Activated CD4-positive, alpha-beta T cell treated with anti-CD3 and anti-CD28 coated beads, Interleukin-2, amount 10 ng/mL, durations not matched to agents 24 days and 14 days (primary cell): ENCODE measurements around the gene MEPE. TPM values are rescaled to one million over a fixed set of nuclear protein-coding genes. Genes with fewer than 3 reads are reported as not detected.

Experiments
- DNase-seq: peaks from one replicate; pipeline ENCODE4 v3.0.0; 2022
- H3K27ac Mint-ChIP-seq: one replicate; pipeline ENCODE4 v1.8.0; 2022; ENCODE audit warnings: mild to moderate bottlenecking, mixed read lengths
- H3K27me3 Mint-ChIP-seq: one replicate; pipeline ENCODE4 v1.8.0; 2022; ENCODE audit warnings: mixed read lengths
- H3K36me3 Mint-ChIP-seq: one replicate; pipeline ENCODE4 v1.8.0; 2022; ENCODE audit warnings: low read depth, mild to moderate bottlenecking, mixed read lengths
- H3K4me1 Mint-ChIP-seq: one replicate; pipeline ENCODE4 v1.8.0; 2021; ENCODE audit warnings: mixed read lengths
- H3K4me3 Mint-ChIP-seq: one replicate; pipeline ENCODE4 v1.8.0; 2022; ENCODE audit warnings: mild to moderate bottlenecking, moderate library complexity, mixed read lengths
- H3K9me3 Mint-ChIP-seq: one replicate; pipeline ENCODE4 v1.8.0; 2021; ENCODE audit warnings: mixed read lengths
- intact Hi-C: fragments of 100-400 bp; cut with micrococcal nuclease; formaldehyde crosslinking; loops from one replicate; pipeline ENCODE4 v1.15.1; 2023
- total RNA-seq: library from RNA; stranded (reverse); gene quantifications from 2 replicates; pipeline ENCODE4 v1.2.3, GENCODE V29; 2022

MEPE gene, protein sequence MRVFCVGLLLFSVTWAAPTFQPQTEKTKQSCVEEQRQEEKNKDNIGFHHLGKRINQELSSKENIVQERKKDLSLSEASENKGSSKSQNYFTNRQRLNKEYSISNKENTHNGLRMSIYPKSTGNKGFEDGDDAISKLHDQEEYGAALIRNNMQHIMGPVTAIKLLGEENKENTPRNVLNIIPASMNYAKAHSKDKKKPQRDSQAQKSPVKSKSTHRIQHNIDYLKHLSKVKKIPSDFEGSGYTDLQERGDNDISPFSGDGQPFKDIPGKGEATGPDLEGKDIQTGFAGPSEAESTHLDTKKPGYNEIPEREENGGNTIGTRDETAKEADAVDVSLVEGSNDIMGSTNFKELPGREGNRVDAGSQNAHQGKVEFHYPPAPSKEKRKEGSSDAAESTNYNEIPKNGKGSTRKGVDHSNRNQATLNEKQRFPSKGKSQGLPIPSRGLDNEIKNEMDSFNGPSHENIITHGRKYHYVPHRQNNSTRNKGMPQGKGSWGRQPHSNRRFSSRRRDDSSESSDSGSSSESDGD
- not detected in 2 replicates for total RNA-seq

DNA sequence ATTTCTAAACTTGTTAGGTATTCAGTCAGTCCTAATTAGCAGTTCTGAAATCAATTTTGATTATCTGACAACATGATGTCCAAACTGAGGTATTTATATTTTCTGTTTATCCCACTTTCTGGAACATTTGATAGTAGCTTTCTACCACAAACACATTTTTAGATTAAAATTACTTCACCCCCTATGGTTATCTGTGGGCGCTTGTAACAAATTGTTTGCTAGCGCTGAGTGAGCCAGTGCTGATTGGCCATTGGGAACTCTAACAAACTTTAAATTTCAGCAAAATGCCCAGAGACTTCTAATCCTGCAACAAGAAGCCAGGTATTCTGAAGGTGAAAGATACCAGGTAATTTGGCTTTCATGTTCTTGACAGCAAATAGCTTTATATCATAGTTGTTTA, at the start of gene MEPE:
Gene MEPE (plus strand): TSS at position 301 of the 400 bp plus-strand sequence. CDS start 1,746 bp downstream, outside the sequence.
- Mint-ChIP-seq H3K27ac (no peak within 1 kb of the TSS), H3K36me3 (no peaks in the 10 kb centered on the region), H3K27me3 (peaks cover 12% of the 10 kb centered on the region)

DNA sequence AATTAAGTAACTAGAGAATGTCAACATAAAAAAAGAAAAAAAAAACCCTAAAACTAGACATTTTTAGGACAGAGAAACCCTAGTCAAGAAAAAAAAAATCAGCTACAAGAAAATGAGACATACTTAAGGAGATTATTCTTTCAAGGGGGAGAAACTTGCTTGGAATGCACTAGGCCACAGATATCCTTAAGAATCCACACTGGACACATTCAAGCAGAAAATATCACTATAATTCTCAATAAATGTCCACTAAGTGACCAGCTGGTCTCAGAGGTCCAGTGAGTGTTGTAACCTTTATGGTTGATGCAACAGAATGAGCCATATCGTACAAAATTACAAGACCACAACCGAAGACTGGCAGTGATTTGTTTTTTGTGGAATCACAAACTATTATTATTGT, 49.0 kb upstream of the MEPE start:
- DNase-seq, result no peak
- no peaks in the 10 kb centered on the region for H3K36me3 Mint-ChIP-seq
- no peaks in the 10 kb centered on the region for H3K9me3 Mint-ChIP-seq
- no peaks in the 10 kb centered on the region for H3K4me1 Mint-ChIP-seq
- H3K27me3 Mint-ChIP-seq, result peaks cover 2% of the 10 kb centered on the region
- no peak overlapping the region for H3K4me3 Mint-ChIP-seq
- intact Hi-C loops, result no loop called here
- no peak overlapping the region for H3K27ac Mint-ChIP-seq

More for the DNA sequence above, at the start of gene MEPE:
- no peak for DNase-seq
- intact Hi-C loops, result no loop called here
- H3K4me3 Mint-ChIP-seq, result no peak within 1 kb of the TSS
- no peaks in the 10 kb centered on the region for H3K9me3 Mint-ChIP-seq
- H3K4me1 Mint-ChIP-seq, result no peaks in the 10 kb centered on the region

DNA sequence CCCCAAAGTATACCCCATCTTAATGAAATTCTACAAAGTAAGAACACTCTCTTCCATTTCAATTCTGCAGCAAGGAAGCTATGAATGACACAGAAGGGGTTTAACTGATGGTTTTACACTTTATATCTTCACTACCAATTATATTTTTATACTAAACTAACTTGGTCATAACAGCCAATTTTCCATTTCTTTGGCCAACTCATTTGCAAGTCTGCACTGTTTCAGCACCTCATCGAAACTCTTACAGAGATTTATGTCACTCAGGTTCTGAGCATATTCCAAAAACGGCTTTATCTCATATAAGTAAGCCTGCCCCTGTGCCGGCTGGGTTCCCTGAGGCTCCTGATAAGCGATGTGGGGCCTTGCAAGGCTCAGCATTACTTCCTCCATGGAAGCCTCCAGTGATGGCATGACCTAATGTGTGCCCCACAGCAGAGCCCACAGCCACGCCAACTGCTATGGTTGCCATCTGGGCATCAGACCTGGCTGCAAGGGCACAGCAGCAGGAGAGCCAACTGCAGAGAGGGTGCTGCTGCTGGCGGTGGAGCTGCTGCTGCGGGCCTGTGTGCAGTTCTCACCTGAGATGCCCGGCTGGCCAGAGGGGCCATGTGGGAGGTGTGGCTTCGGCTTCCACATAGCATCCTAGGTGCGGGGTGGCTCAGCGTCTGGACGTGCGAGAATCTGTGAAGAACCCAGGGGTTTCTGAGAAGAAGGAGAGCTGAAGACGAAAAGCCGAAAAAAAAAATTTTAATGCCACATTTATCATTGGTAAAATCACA, 46.8 kb upstream of the MEPE start:
- no peaks in the 10 kb centered on the region for H3K4me1 Mint-ChIP-seq
- H3K27ac Mint-ChIP-seq, result no peak overlapping the region
- no peak overlapping the region for H3K4me3 Mint-ChIP-seq
- intact Hi-C loops, result no loop called here
- no peaks in the 10 kb centered on the region for H3K27me3 Mint-ChIP-seq
- no peaks in the 10 kb centered on the region for H3K36me3 Mint-ChIP-seq
- no peaks in the 10 kb centered on the region for H3K9me3 Mint-ChIP-seq
- DNase-seq, result no peak

DNA sequence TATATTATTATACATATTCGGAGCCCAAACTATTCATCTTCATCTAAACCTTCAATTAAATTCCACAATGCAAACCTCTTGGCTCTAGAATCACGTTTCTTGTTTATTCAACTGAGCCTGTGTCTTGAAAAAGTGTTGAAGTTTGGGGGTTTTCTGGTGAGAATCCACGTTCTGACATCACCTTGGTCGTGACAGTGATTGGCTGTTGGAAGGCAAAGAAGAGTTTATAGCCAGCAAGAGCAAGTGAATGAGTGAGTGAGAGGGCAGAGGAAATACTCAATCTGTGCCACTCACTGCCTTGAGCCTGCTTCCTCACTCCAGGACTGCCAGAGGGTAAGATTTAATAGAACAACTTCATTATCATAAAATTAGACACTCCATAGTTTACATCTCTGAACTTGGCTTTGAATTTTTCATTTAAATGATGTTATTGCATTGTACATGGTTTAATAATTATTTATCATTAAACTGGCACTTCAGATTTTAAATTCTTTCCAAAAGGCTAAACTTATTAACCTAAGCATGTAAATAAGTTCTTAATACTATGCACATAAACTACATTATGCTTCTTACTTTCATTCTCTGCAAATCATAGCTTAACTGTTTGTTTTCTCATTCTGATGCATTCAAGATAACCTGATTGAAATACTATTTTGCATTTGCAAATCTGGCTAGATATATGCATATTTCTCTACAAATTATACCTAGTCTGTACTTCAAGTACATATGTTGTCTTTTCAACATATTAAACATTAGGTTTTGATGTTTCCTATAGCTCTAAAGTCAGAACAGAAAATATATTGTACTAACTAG, 33.3 kb upstream of the MEPE start, which contains the start of gene IBSP:
Gene IBSP (plus strand): TSS at position 254 of the 813 bp plus-strand sequence. CDS start 2,808 bp downstream, outside the sequence.
- no peaks in the 10 kb centered on the region for H3K36me3 Mint-ChIP-seq

DNA sequence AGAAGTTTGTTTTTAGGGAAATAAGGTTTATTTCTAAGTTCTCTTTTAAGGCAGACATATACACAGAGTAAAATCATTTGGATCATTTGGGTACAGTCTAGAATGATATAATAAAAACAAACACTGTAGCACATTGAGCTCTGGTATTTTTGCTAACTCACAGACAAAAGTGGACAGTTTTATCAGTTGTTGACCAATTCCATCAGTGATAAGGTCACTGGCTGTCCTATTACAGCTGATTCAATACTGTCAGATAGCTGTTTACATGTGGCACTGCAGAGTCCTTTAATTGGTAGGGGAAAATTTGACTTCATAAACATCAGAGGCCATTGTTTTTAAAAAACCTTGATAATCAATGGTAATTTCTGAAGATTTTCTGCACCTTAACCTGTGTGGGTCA, 29.9 kb upstream of the MEPE start:
- intact Hi-C loops, result no loop called here
- Mint-ChIP-seq H3K4me1 (no peaks in the 10 kb centered on the region), H3K4me3 (no peak overlapping the region), H3K27me3 (no peaks in the 10 kb centered on the region), H3K36me3 (no peaks in the 10 kb centered on the region), H3K9me3 (no peaks in the 10 kb centered on the region), H3K27ac (no peak overlapping the region)
- DNase-seq, result no peak

More for the DNA sequence above, 33.3 kb upstream of the MEPE start, which contains the start of gene IBSP:
- Mint-ChIP-seq H3K27ac (no peak within 1 kb of the TSS), H3K27me3 (no peaks in the 10 kb centered on the region), H3K9me3 (no peaks in the 10 kb centered on the region), H3K4me1 (no peaks in the 10 kb centered on the region), H3K4me3 (no peak within 1 kb of the TSS)
- intact Hi-C loops, result no loop called here
- no peak for DNase-seq

DNA sequence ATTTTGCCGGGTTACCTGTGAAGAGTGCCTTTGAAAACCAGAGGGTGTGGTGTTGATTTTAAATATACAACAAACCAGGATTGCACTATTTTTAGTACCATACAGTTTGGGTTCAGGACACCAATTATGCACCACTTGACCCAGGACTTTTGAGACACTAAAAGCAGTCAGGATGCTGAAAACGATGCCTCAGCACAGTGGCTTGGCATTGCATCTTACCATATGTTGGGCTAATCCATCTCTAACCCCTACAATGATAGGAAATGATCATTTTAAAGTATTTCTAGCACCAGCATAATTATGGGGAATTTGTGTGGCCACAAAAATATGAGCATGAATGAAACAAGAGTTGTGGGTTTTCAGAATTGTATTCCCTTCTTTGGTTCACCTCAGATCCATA, 29.3 kb upstream of the MEPE start:
- H3K4me3 Mint-ChIP-seq, result no peak overlapping the region
- intact Hi-C loops, result no loop called here
- no peaks in the 10 kb centered on the region for H3K36me3 Mint-ChIP-seq
- H3K9me3 Mint-ChIP-seq, result no peaks in the 10 kb centered on the region
- H3K4me1 Mint-ChIP-seq, result no peaks in the 10 kb centered on the region
- H3K27ac Mint-ChIP-seq, result no peak overlapping the region
- H3K27me3 Mint-ChIP-seq, result no peaks in the 10 kb centered on the region
- no peak for DNase-seq

DNA sequence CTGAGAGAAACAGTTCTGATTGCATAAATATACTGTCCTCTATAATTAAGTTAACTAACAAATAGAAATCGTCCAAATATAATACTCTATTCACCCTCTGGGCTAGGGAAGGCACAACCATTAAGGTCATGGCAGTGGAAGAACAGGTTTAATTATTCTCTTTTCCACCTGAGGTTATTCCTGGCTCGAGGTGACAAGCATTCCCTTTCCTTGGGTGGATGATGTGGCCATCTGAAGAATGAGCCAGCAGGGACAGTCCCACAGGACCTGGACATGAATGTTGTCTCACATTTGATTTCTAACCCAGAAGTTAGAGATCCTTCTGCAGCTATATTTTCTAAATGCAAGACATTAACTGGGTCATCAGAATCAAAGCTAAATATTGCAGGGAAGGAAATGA, 27.9 kb upstream of the MEPE start:
- Mint-ChIP-seq H3K9me3 (no peaks in the 10 kb centered on the region), H3K4me1 (no peaks in the 10 kb centered on the region), H3K4me3 (no peak overlapping the region), H3K36me3 (no peaks in the 10 kb centered on the region), H3K27me3 (no peaks in the 10 kb centered on the region), H3K27ac (no peak overlapping the region)
- intact Hi-C loops, result no loop called here
- DNase-seq, result no peak

DNA sequence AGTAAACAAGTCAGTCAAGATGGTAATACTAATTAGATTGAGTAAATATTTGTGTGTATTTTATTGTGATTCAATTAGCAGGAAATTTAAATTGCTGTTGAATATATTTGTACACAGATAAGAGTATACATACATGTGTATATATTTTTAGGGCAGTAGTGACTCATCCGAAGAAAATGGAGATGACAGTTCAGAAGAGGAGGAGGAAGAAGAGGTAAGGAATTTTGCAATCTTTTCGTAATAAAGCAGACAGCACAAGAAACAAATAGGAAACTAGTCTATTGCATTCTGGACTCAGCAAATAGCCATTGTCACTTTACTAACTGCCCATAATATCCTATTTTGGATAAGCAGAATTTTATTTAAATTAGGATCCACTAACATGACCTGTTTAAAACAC, 26.8 kb upstream of the MEPE start:
- Mint-ChIP-seq H3K4me1 (no peaks in the 10 kb centered on the region), H3K27me3 (no peaks in the 10 kb centered on the region), H3K27ac (no peak overlapping the region), H3K9me3 (no peaks in the 10 kb centered on the region), H3K36me3 (no peaks in the 10 kb centered on the region), H3K4me3 (no peak overlapping the region)
- intact Hi-C loops, result no loop called here
- DNase-seq, result no peak

DNA sequence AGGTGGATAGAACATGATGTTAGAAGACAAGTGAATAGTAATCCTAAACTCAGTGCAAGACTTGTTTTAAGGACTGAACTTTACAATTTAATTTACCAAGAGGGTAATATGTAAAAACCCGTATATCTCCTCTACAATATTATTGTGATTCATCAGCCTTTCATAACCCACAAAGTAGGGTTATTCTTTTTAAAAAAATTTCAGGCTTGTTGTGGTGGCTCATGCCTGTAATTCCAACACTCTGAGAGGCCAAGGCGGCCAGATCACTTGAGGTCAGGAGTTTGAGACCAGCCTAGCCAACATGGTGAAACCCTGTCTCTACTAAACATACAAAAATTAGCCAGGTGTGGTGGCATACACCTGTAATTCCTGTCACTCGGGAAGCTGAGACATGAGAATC, 26.2 kb upstream of the MEPE start:
- no peaks in the 10 kb centered on the region for H3K9me3 Mint-ChIP-seq

DNA sequence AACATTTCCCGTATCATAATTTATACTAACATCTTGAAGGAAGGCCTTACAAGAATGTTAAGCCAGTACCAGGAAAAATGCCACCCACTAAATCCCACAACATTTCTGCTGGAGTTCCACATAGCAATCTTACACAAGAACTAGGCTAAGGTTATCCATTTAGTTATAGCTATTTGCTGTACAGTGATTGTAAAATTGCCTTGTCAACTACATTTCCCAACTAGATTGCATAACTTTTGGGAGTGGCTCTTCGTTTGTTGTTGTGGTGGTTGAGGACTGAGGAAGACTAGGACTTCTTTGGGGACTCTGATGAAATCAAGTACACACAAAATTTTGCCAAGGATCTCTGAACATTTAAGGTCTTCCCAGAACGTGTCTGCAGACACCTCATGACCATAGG, 25.4 kb upstream of the MEPE start:
- H3K4me1 Mint-ChIP-seq, result no peaks in the 10 kb centered on the region
- no peaks in the 10 kb centered on the region for H3K9me3 Mint-ChIP-seq
- intact Hi-C loops, result no loop called here
- no peak for DNase-seq
- no peaks in the 10 kb centered on the region for H3K36me3 Mint-ChIP-seq
- no peaks in the 10 kb centered on the region for H3K27me3 Mint-ChIP-seq
- no peak overlapping the region for H3K4me3 Mint-ChIP-seq
- no peak overlapping the region for H3K27ac Mint-ChIP-seq

More for the DNA sequence above, 26.2 kb upstream of the MEPE start:
- H3K4me3 Mint-ChIP-seq, result no peak overlapping the region
- no peak for DNase-seq
- no peak overlapping the region for H3K27ac Mint-ChIP-seq
- no peaks in the 10 kb centered on the region for H3K4me1 Mint-ChIP-seq
- intact Hi-C loops, result no loop called here
- no peaks in the 10 kb centered on the region for H3K27me3 Mint-ChIP-seq
- H3K36me3 Mint-ChIP-seq, result no peaks in the 10 kb centered on the region

DNA sequence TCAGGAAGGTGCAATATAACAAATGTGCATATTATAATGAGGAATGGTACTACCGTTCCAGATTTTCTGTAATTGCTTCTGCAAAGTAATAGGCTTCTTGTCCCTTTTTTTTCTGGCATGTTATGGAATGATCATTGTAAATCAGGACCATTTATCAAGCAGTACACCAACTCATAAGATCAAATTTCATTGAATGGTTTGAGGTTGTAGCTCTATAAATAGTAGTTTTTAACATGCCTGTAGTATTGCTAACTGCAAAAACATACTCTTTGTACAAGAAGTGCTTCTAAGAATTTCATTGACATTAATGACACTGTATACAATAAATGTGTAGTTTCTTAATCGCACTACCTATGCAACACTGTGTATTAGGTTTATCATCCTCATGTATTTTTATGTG, 20.8 kb upstream of the MEPE start:
- no peak overlapping the region for H3K4me3 Mint-ChIP-seq
- no peaks in the 10 kb centered on the region for H3K9me3 Mint-ChIP-seq
- no peaks in the 10 kb centered on the region for H3K36me3 Mint-ChIP-seq
- peaks cover 5% of the 10 kb centered on the region for H3K27me3 Mint-ChIP-seq
- no peak for DNase-seq
- no peak overlapping the region for H3K27ac Mint-ChIP-seq
- no peaks in the 10 kb centered on the region for H3K4me1 Mint-ChIP-seq
- intact Hi-C loops, result no loop called here

DNA sequence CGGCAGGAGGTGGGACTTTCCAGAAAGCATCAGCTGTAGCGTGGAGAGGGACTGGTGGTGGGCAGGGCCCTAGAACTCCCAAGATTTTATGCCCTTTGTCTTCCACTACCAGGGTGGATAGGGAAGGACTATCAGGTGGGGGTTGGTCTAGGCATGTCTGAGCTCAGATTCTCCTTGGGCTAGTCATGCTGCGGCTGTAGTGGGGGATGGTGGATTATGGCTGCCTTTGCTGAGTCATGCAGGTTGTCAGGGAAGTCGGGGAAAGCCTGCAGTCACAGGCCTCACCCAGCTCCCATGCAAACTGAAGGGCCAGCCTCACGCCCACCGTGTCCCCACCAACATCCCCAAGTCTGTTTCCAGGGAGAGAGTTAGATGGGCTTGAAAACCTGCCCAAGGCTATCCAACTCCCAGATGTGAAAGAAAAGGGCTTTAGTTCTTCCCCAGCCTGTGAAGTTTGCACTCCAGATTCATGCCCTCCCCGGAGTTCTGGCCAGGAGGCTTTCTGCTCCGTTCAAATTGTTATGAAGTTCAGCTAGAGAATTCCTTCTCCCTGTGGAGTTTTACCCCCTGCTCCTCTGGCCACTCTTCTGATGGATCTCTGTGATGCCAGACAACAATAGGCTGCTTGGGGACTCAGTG, 13.4 kb upstream of the MEPE start:
- H3K27ac Mint-ChIP-seq, result no peak overlapping the region
- peaks cover 7% of the 10 kb centered on the region for H3K27me3 Mint-ChIP-seq
- no peaks in the 10 kb centered on the region for H3K9me3 Mint-ChIP-seq
- intact Hi-C loops, result no loop called here
- no peaks in the 10 kb centered on the region for H3K4me1 Mint-ChIP-seq
- H3K4me3 Mint-ChIP-seq, result no peak overlapping the region
- no peaks in the 10 kb centered on the region for H3K36me3 Mint-ChIP-seq
- DNase-seq, result no peak

DNA sequence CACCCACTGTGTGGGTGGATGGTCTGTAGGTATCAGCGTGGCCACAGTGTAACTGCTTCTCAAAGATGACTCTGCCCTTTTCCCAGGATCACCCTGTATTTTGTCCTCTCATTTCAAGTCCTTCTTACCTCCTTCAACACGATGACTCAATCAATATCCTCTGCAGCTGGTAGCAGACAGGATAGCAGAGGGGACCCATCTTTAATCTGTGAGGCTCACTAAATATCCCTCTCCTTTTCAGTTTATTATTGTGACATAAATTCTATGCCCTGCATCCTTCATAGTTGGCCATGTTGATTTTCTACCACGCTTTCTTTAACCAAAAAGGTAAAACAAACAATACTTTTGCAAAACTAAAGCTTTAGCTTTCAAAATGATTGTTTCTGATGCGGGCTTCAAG, 9.6 kb upstream of the MEPE start:
- H3K4me3 Mint-ChIP-seq, result no peak overlapping the region
- no peaks in the 10 kb centered on the region for H3K36me3 Mint-ChIP-seq
- H3K27me3 Mint-ChIP-seq, result peaks cover 1% of the 10 kb centered on the region
- no peak for DNase-seq
- no peaks in the 10 kb centered on the region for H3K4me1 Mint-ChIP-seq
- no peaks in the 10 kb centered on the region for H3K9me3 Mint-ChIP-seq
- no peak overlapping the region for H3K27ac Mint-ChIP-seq
- intact Hi-C loops, result no loop called here
